Parathyroid adenoma (tissue), 2 donors: ENCODE data around the gene FAM24B.

ENCODE experiments used
- H2AFZ ChIP-seq: fragments of 300-600 bp; sonication (generic); one replicate; pipeline ENCODE4 v1.7.0; 2017; ENCODE audit warnings: antibody characterized with exemption, mild to moderate bottlenecking
- H3K27ac ChIP-seq: fragments of 300-600 bp; sonication (generic); one replicate; pipeline ENCODE4 v1.7.0; 2017
- H3K27me3 ChIP-seq: fragments of 300-600 bp; sonication (generic); one replicate; pipeline ENCODE4 v1.7.0; 2017; ENCODE audit warnings: low read length; ENCODE audit not compliant: control insufficient read depth, insufficient read depth
- H3K36me3 ChIP-seq: fragments of 300-600 bp; sonication (generic); one replicate; pipeline ENCODE4 v1.7.0; 2017; ENCODE audit warnings: low read length; ENCODE audit not compliant: control insufficient read depth, insufficient read depth
- H3K4me1 ChIP-seq: fragments of 300-600 bp; sonication (generic); one replicate; pipeline ENCODE4 v1.7.0; 2017; ENCODE audit warnings: control low read depth
- H3K4me2 ChIP-seq: fragments of 300-600 bp; sonication (generic); one replicate; pipeline ENCODE4 v1.7.0; 2017; ENCODE audit warnings: low read length
- H3K4me3 ChIP-seq: fragments of 300-600 bp; sonication (generic); one replicate; pipeline ENCODE4 v1.7.0; 2017; ENCODE audit warnings: low read depth, low read length
- H3K79me2 ChIP-seq: fragments of 300-600 bp; sonication (generic); one replicate; pipeline ENCODE4 v1.7.0; 2017; ENCODE audit warnings: control low read depth
- H3K9ac ChIP-seq: fragments of 300-600 bp; sonication (generic); one replicate; pipeline ENCODE4 v1.7.0; 2017; ENCODE audit warnings: mild to moderate bottlenecking
- H3K9me3 ChIP-seq: fragments of 300-600 bp; sonication (generic); one replicate; pipeline ENCODE4 v1.7.0; 2017; ENCODE audit warnings: low read length; ENCODE audit not compliant: control insufficient read depth
- CTCF ChIP-seq: fragments of 300-600 bp; sonication (generic); IDR thresholded peaks from one replicate; pipeline ENCODE4 v1.7.0; 2017; ENCODE audit warnings: antibody characterized with exemption, mild to moderate bottlenecking
- donor health status: primary hyperparathyroidism.

Gene FAM24B

GRCh38 chr10:122894261-122894944, 15.0 kb upstream of the FAM24B start:
- Histone ChIP-seq H3K9ac (no peak overlapping the region), H3K4me2 (no peak overlapping the region), H3K4me3 (no peak overlapping the region), H3K79me2 (no peaks in the 10 kb centered on the region), H3K27me3 (no peaks in the 10 kb centered on the region), H3K27ac (no peak overlapping the region), H3K9me3 (no peaks in the 10 kb centered on the region), H3K36me3 (no peaks in the 10 kb centered on the region), H2AFZ (no peak overlapping the region), H3K4me1 (no peaks in the 10 kb centered on the region)
- TF ChIP-seq CTCF = no peak

- Histone ChIP-seq H3K4me3 (no peak overlapping the region), H3K9me3 (no peaks in the 10 kb centered on the region), H3K79me2 (no peaks in the 10 kb centered on the region), H3K4me1 (no peaks in the 10 kb centered on the region), H2AFZ (no peak overlapping the region), H3K4me2 (no peak overlapping the region), H3K27me3 (no peaks in the 10 kb centered on the region), H3K27ac (no peak overlapping the region), H3K9ac (no peak overlapping the region), H3K36me3 (no peaks in the 10 kb centered on the region)
- no peak for TF ChIP-seq CTCF
Measured at GRCh38 chr10:122884166-122884565, 4.8 kb upstream of the FAM24B start.

GRCh38 chr10:122882766-122883165, 3.4 kb upstream of the FAM24B start:
- H3K79me2 ChIP-seq = no peaks in the 10 kb centered on the region
- no peak overlapping the region for H3K9ac ChIP-seq
- no peak overlapping the region for H3K27ac ChIP-seq
- H2AFZ ChIP-seq = no peak overlapping the region
- TF ChIP-seq CTCF = no peak
- no peaks in the 10 kb centered on the region for H3K9me3 ChIP-seq
- H3K4me1 ChIP-seq = no peaks in the 10 kb centered on the region
- H3K36me3 ChIP-seq = no peaks in the 10 kb centered on the region
- H3K4me3 ChIP-seq = no peak overlapping the region
- H3K4me2 ChIP-seq = no peak overlapping the region
- no peaks in the 10 kb centered on the region for H3K27me3 ChIP-seq

GRCh38 chr10:122878799-122879338, 512 bp downstream of the FAM24B start:
- peak overlapping the region; percentile 81 for H2AFZ ChIP-seq
- peak overlapping the region; percentile 91 for H3K4me2 ChIP-seq
- no peaks in the 10 kb centered on the region for H3K4me1 ChIP-seq
- H3K27ac ChIP-seq = peak overlapping the region; percentile 34
- peaks cover 6% of the 10 kb centered on the region for H3K79me2 ChIP-seq
- H3K4me3 ChIP-seq = peak overlapping the region; percentile 56
- no peaks in the 10 kb centered on the region for H3K27me3 ChIP-seq
- no peak overlapping the region for H3K9ac ChIP-seq
- H3K36me3 ChIP-seq = no peaks in the 10 kb centered on the region
- no peaks in the 10 kb centered on the region for H3K9me3 ChIP-seq
- TF ChIP-seq CTCF = no peak

GRCh38 chr10:122877264-122877663, 2.1 kb downstream of the FAM24B start:
- Histone ChIP-seq H3K27ac (no peak overlapping the region), H3K4me2 (no peak overlapping the region), H3K79me2 (peaks cover 7% of the 10 kb centered on the region), H3K9ac (no peak overlapping the region), H3K27me3 (no peaks in the 10 kb centered on the region), H3K9me3 (no peaks in the 10 kb centered on the region), H2AFZ (no peak overlapping the region), H3K4me1 (no peaks in the 10 kb centered on the region), H3K36me3 (no peaks in the 10 kb centered on the region), H3K4me3 (no peak overlapping the region)
- no peak for TF ChIP-seq CTCF
